C1 segment of cervical spinal cord (tissue), 14 donors: ENCODE data around the gene SLC16A7.
"Not testable (repeated sequence)": the region's sequence is repeated elsewhere in the genome, so short reads cannot be mapped to it uniquely, and the experiment has no call there.

Source experiments
- DNase-seq, 14 donors: peaks; one replicate each; lab custom pipeline; 2025; lab: John Stamatoyannopoulos, UW

SLC16A7 gene

DNA sequence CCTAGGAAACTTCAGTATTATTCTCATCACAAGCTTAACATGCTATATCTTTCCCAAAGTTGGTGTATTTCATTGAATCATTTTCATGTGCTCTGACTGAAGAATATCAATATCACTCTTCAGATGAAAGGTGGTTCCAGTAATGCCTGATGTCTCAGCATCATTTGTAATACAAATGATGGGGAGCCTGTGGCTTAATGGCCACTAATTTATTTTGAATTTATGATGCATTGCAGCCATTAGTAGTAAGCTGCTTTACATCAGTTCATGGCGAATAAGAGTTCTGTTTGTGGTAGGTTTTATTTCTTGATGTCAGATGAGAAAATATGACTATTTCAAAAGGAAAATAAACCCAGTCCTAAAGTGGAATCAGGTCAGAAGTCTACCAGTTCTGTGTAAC is 139.4 kb downstream of the SLC16A7 start:
- no peak for DNase-seq

DNA sequence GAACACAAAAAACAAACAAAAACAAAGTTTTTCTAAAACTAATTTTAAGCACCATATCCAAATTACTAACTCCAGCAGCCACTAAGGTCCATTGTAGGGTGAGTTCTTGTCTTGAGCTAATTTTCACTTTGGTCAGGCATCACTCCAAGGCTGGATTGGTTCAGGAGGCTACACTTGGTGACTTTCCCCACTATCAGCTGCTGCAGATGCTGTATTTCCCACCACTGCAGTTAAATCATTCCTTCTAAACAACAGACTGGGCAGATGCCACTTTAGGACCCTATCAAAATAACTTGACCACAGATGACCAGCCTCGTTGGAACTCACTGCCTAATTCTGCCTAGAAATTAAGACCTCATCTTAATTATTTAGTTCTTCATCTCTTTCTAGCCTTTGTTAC is 140.5 kb downstream of the SLC16A7 start:
- no peak for DNase-seq

DNA sequence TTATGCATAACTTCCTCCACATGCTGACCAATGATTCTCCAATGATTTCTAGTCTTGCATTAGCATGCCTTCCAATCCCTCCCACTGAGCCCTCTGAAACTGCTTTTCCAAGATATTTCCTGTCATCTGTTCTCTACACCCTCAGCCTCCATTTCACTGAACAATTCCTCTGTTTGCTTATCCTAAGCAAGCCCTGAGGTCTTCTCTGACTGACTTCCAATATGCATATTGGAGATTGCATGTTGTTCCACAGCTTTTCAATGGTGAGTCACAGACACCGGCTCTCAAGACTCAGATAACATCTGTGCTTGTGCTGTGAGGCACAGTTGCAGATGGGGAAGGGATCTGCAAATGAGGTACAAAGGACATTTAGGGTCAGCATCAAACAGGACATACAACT is 141.0 kb downstream of the SLC16A7 start:
- DNase-seq, result no peak

DNA sequence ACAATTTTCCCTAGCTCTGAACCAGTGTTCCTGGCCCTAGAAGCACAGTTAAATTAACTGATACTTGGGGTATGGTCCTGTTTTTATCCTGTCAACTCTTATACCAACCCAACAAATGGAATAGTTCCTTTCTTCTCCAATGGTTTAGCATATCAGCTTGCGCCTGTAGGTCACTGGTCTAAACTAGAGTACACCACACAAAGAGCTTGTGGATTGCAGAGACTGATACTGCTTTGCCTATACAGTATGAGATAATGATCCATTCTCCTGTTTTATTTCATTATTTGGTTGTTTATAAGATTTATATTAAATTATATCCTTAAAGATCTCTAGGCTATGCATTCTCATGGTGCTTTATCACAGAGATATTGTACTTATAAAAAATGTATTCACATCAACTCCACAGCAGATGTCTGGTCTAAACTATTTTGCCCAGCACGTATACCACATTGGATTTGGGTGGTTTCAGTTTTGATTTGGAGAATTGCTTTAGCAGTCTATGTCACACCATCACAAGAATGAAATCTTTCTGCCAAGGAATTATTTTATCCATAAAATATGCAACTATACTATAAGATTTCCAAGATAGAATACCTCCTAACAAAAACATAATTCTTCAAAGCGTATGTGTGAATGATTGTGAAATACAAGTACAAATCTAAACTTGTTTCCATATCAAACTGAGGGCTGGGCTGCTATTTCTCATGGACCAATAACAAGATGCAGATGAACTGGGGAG is 142.1 kb downstream of the SLC16A7 start:
- no peak for DNase-seq

DNA sequence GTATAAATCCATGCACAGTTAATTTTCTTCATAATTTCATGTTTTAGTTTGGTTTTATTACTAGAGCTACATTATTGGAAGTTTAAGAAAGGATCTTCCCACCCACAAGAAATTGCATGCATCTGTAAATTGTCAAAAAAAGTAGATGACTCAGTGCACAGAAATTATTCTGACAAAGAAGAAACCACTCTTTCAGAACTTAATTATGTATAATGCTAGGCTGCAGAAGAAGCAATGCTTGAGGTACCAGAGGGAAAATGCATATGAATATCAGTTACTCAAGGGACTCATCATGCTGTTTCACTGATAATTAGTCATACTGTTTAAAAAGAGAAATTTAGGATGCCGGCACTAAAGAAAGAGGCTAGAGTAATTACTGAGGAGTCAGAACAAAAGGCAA is 147.0 kb downstream of the SLC16A7 start:
- DNase-seq, result no peak

DNA sequence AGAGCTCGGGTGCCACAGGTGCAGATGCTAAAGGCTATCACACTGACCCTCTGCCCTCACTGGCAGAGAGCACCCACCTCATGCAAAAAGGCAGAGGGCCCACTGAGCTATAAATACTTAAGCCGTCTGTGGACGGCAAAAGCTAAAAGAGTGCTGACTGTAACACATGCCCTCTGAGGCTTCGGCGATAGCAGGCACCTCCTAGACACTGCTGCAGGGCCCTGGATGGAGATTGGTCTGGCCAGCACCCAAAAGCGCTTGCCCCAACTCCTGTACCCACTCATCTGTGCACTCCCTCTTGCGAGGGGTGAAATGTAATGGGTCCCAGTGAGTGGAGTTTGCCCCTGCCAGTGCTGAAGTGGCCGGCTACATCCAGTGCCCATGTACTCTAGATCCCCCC is 148.7 kb downstream of the SLC16A7 start:
- DNase-seq, result no peak

DNA sequence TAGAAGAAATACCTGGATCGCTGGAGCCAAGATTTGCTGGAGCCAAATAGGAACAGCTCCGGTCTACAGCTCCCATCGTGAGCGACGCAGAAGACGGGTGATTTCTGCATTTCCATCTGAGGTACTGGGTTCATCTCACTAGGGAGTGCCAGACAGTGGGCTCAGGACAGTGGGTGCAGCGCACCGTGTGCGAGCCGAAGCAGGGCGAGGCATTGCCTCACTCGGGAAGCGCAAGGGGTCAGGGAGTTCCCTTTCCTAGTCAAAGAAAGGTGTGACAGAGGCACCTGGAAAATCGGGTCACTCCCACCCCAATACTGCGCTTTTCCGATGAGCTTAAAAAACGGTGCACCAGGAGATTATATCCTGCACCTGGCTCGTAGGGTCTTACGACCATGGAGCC is 155.3 kb downstream of the SLC16A7 start:
- DNase-seq, result not testable (repeated sequence)

DNA sequence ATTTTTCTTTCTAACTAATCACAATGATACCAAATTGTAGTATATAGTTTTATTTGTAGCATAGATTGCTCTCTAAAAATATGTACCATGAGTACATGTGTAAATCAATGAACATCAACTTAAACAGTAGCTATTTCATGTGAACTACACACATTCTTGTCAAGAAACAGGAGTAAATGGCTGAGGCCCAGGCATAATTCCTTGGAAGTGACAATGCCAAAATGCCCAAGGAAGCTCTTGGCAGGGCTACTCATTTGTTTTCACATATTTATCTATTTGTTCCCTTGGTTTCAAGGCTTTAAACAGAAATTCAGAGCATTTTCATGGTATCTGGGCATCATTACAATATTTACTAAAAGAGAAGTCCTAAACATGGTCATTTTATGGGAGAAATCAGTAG is 165.7 kb downstream of the SLC16A7 start:
- DNase-seq, result no peak

DNA sequence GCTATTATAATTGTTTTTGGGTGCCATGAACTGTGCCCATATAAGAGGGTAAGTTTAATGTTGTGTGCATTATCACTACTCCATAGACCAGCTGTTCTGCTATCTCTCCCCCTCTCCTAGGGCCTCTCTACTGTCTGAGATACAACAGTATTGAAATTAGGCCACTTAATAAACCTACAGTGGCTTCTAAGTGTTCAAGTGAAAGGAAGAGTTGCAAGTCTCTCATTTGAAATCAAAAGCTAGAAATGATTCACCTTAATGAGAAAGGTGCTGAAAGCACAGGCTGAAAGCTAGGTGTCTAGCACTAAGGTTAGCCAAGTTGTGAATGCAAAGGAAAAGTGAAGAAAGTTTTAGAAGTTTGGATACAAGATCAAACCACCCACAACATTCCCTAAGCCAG is 168.0 kb downstream of the SLC16A7 start:
- DNase-seq, result no peak

DNA sequence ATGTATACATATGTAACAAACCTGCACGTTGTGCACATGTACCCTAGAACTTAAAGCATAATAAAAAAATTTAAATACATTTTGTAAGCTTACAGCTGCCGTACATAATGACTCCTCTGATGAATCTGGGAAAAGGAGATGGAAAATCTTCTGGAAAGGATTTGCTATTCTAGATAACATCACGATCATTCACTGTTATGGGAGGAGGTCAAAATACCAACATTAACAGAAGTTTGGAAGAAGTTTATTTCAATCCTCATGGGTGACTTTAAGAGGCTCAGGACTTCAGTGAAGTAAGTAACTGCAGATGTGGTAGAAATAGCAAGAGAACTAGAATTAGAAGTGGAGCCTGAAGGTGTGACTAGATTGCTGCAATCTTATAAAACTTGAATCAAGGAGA is 172.2 kb downstream of the SLC16A7 start:
- no peak for DNase-seq

DNA sequence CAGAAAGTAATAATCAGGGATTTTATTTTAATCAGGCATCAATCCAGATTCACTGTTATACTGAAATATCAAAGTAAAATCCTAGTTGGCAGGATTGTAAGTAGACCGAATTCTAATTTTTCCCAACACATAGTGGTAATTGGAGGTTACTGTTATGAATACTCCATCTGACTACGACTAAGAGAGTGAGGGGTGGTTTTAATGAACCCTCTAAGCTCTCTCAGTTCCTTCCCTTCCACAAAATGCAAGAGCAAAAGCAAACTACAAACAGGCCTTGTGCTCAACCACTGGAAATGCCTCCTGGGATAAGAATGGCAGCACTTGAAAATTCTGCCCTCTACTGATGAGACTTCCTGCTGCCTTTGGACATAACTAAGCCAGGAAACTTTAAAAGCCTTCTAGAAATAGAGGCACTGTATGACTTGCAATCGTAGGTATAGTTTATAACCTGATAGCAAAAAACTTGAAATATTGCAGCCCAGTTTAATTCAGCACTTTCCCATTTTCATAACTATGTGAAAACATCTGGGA is 184.8 kb downstream of the SLC16A7 start:
- peak in 2 of 14 donors; percentile 3 for DNase-seq

DNA sequence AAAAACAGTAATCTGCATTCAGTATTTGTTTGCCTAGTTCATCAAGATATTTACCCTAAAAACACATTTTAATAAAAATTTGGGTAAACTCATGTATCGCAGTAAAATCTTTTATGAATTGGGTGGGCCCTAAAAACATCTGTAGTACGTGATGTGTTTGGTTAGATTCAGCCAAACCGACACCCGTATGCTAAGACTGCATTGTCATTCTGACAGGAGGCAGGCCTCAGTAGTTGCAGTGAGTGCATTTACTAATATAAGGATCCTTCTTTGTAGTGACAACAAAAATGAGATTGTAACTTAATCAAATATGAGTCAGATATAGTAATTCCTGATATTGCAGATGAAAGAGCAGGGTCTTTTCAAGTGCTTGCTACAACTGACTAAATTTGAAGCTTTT is 191.8 kb downstream of the SLC16A7 start:
- no peak for DNase-seq

DNA sequence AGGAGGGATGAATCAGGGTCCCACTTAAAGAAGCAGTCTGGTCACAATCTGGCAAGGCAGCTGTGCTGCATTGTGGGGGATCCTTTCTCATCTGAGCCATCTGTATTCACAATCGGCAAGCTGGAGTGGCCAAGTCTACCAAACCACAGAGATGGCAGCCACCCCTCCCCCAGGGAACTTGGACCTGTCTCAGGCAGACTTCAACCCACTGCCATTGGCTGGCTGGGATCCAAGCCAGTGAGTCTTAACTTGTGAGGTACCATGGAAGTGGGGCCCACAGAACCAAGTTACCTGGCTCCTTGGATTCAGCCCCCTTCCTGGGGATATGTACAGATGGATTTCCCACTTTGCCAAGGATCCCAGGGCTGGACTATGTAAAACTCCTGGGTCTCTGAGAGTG is 196.8 kb downstream of the SLC16A7 start:
- DNase-seq, result no peak

DNA sequence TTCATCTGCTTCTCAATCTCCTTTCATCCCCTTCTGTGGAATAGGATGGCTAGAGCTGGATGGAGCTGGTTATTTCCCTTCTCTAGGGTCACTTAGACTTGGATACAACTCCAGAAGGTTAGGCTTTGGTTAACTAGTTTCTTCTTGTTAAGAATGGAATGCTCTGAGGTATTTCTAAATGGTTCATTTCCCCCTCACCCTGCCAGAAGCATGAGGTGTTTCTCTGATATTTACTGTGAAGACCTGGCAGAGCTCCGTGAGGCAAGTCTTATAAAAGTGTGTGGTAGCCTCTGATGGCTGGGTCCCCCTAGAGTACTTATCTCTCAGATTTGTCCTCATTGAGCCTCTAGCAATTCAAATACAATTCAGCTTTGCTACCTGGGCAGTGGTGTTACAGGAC is 207.9 kb downstream of the SLC16A7 start:
- DNase-seq, result no peak

DNA sequence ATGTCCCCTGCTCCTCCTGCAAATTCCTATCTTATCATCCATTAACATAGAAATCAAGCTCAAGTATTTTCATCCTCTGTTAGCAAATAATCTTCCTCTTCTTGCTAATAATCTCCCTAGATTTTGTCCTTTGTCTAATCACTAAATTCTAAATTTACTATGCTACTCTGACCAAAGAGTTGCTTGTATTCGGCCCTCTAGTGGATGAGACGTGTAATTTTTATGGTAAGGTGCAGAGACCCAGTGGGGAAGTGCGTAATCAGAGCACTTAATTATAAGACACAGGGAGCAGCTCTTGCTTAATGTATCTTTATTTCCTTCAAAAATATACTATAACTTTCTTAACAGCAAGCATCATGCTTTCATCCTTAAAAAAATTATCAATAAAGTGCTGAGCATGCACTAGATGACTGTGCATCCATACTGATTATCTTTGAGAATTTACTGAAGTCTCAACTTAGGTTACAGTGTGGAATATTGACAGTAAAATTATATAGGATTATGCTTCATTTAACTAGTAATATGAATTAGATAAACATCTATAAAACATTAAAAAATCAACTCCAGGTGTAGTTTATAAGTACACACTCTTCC is 212.6 kb downstream of the SLC16A7 start:
- peak in 1 of 14 donors; percentile 3 for DNase-seq

DNA sequence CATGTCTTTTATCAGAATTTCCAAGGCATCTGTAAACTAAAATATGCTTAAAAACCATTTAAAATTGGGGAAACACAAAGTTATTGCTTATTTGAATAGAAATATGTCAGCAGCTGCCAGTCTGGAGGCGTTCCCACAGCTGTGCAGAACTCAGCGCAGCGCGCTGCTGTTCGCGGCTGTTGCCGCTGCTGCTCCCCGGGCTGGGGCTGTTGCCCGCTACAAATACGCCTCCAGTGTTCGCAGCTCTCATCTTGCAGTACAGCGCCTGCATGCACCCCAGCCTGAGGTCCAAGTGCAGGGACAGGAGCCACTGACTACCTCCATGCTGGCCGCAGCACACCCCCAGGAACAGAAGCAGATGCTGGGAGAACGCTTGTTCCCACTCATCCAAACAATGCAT is 216.2 kb downstream of the SLC16A7 start:
- no peak for DNase-seq

DNA sequence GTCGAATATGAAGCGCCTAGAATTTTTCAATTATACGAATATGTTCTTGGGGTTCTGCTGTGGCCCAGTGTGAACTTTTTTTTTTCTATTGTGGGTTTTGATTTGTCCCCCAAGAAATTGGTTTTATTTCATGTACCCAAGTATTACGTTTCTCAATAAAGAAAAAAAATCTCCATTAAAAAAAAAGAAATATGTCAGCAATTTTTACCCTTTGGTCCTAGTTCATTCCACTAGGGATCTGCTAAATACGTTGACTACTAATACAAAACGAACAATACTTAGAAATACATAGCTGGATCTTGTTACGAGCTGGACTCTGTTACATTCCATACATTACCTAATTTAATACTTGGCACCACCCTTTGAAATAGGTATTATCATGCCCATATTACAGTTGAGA is 216.9 kb downstream of the SLC16A7 start:
- no peak for DNase-seq

DNA sequence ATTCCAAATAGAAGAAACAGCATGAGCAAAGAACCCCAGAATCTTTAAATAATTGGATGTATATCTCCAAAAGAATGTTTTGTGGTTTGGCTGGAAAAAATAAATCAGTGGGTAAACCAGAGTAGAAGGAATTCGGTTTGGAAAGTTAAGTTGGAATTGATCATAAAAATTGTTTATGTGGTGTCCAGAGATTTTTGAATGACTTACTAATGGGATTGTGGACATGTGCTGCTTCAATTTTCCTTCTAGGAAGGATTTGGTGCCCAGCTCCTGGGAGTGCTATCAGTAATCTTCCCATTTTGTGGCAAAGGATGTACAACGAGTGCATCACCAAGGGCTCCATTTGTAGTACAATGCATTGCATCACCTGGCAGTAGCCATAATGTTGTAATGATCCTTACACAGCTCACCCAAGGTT is 224.8 kb downstream of the SLC16A7 start:
- DNase-seq, result no peak

DNA sequence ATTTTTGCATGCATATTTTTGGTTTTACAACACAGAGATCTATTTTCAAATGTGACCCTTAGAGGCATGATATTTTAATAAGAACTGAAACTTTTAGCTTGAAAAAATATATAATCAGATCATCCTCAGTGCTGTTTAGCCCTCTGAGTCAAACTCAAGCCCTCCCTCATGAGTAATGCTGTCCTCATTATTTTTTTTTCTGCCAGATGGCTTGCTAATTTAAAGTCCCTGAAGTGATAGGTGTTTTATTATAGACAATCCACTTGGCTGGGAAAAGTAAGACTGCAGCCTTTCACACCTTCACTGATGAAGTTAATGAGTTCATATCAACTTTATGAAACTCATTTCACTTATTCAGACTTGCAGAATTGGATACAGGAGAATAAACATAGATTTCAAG is 227.7 kb downstream of the SLC16A7 start:
- DNase-seq, result no peak

DNA sequence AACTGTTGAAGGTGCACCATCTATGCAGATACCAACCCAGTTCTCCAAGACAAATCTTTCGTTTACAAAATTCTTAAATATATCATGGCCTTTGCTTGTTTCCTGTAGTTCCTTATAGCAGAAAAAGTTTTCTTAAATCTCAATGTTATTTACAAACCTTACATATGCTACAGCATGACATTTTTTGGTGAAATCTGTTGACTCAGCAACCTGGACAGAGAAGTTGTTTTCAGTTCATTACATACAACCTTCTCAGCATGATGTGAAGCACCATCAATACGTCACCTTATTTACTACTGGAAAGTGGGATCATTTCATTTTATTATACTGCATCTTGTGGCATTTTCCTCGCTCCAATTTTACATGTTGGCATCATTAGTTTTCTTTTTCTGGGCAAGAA is 231.9 kb downstream of the SLC16A7 start:
- no peak for DNase-seq

DNA sequence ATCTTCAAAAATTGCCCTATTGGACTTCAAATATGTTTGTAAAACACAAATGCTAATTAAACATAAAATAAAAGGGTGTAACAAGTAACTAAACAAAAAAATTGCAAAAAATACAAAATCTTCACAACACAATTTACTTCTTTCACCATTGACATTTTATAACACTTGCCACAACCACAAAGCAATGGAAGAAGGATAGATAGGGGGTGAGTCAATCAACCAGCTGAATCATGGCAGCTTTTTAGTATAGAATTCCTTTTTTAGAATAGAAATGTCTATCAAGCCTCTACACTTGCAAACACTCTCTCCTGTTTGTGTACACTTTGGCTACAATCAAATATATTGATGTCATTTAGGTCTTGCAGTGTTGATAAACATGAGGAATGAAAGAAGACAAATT is 232.7 kb downstream of the SLC16A7 start:
- DNase-seq, result no peak

DNA sequence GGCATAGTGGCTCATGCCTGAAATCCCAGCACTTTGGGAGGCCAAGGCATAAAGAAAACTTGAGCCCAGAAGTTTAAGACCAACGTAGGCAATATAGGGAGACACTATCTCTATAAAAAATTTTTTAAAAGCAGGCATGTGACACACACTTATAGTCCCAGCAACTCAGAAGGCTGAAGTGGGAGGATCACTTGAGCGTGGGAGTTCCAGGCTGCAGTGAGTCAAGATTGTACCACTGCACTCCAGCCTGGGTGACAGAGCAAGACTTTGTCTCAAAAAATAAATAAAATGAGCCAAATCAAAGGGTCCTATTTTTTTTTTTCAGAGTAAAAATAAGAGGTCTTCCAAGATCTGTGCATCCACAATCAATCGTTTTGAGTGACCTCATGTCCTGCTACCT is 237.6 kb downstream of the SLC16A7 start:
- no peak for DNase-seq

DNA sequence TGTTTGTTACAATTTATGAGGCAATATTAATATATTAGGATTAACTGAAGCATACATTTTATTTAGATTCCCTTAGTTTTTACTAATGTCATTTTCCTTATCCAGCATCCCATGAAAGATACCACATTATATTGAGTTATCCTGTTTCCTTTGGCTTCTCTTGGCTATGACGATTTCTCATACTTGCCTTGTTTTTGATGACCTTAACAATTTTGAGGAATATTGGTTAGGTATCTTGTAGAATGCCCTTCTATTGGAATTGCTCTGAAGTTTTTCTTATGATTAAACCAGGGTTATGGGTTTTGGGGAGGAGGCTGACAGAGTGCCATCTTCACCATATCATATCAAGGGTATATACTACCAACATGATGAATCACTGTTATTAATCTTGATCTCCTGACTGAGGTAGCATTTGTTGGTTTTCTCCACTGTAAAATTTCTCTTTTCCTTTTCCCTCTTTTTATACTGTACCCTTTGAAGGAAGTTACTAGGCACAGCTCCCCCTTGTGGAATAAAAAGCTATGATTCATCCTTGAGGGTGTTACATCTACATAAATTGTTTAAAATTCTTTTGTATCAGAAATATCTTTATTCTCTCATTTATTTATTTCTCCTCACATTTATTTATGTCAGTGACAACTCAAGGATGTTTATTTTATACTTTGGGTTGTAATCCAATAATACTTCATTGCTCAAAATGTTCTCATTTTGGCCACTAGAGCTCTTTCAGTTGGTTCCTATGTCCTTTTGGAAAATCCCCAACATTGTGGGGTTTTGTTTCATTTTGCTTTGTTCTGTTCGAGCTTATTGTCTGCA is 239.0 kb downstream of the SLC16A7 start:
- no peak for DNase-seq
